Stimulated activated CD4-positive, alpha-beta T cell treated with anti-CD3 and anti-CD28 coated beads, Interleukin-12 subunit alpha, Interleukin-12 subunit beta, amount 100 ng/mL, for 4 hours (primary cell): ENCODE data around the gene FIG4.
"Not testable (repeated sequence)": the region's sequence is repeated elsewhere in the genome, so short reads cannot be mapped to it uniquely, and the experiment has no call there.

Source experiments
- DNase-seq: peaks from one replicate; pipeline ENCODE4 v3.0.0-alpha.2; 2020

FIG4 gene

DNA sequence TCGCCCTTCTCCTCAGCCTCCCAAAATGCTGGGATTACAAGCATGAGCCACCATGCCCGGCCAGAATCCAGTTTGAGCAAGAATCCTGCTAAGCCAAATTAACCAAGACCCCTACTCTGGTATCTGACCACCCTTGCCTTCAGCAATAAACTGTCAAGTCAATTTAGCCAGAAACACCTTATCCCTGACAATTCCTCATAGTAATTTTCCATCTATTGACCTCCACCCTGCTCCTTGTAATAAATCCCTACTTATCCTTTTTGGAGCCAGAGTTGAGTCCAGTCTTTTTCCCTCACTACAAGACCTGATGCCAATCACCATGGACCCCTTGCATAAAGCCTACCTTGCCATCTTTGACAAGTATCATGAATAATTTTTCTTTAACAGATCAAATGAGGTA, 173.0 kb downstream of the FIG4 start:
- no peak for DNase-seq

DNA sequence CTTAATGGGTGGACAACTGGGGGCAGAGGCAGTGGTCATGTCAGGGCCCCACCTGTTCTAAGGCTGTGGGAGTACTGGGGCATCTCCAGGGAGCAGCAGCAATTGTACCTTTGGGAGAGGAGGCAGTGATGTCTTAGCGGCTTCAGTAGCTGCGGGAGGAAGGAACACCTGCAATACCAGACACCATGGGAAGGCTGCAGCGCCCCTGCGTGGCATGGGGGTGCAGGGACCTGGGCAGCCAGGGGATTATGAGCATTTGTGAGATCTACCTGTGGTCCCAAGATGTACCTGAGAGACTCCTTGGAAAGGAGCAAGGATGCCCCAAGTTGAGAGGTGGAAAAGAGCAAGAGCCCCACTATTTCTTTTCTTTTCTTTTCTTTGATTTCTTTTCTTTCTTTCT, 174.9 kb downstream of the FIG4 start:
- no peak for DNase-seq

DNA sequence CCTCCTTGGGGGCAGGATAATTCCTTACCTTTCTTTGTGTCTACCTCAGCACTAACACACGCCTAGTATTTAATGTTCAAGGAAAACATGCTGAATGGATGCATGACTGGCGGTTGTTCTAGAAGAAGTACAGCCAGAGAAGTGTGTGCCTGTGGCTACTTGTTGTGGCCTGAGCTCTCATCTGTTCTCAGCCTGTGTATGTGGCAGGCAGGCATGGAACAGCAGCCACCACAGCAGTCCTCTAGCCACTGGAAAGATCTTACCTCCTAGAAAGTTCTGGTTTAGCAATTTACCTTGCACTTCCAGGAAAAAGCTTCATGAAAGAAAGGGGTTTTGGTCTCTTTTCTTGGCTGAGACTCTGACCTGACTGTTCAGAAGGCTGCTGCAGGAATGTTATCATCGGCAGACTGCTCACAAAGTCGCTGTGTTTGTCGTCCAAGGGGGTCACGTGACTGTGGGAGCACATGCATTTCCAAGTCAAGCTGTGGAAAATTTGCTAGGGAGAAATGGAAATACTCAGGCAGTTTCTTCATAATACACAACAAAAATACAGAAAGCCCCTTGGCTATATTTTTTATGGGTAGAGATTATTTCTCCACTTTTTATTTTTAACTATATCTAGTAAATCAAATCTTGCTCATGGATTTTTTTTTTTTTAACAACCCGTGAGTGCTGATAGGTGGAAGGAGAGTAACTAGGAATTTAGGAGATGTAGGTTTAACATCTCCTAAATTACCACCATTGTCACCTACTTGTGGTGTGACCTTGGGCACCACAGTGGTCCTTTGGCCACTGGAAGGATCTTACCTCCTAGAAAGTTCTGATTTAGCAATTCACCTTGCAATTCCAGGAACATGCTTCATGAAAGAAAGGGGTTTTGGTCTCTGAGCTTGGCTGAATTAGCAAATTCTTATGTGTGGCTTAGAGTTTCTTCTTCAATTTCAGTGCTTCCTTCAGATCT, 176.2 kb downstream of the FIG4 start:
- DNase-seq, result no peak

DNA sequence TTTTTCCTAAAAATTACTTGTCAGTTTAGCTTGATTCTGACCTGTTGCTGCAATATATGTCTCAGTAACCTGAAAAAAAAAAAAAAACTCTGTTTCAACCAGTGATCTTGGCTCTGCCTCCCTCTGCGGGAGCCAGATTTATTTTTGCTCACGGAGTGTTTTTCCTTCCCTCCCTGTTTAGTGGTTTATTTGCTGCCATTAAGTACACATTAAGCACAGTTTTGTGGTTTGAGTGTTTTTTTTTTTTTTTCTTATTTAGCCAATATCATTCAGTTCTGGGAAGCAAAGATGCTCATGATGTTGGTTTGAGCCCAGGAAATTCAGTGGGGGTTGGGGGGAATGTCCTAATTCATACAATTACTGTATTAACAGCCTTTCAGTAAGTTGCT, 176.9 kb downstream of the FIG4 start:
- no peak for DNase-seq

DNA sequence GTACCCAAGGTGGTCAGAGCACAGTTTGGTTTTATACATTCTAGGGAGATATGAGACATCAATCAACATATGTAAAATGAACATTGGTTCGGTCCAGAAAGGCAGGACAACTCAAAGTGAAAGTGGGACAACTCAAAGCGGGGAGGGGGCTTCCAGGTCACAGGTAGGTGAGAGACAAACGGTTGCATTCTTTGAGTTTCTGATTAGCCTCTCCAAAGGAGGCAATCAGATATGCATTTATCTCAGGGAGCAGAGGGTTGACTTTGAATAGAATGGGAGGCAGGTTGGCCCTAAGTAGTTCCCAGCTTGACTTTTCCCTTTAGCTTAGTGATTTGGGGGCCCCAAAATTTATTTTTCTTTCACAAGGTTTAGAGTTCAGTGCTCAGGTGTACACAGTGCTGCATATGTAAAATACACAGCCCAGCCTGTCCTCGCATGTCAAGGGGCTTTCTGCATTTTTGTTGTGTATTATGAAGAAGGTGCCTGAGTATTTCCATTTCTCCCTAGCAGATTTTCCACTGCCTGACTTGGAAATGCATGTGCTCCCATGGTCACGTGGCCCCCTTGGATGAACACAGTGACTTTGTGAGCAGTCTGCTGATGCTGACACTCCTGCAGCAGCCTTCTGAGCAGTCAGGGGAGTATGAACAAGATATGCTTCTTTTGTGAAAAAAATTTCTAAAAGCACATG, 178.4 kb downstream of the FIG4 start:
- DNase-seq, result not testable (repeated sequence)

DNA sequence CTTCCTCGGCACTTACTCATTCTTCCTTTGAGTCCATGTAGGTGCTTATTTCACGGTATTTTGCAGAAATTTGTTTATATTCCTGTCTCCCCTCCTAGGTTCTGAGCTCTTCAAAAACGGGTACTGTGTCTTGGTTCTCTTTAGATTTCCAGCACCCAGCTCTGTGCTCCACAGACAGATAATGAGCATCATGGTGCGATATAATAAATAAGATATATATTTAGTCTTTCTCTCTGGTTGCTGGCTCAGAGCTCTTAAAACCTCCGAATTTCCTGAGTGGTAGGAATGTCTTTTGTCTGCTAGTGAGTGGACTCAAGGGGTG, 179.0 kb downstream of the FIG4 start:
- DNase-seq, result no peak

DNA sequence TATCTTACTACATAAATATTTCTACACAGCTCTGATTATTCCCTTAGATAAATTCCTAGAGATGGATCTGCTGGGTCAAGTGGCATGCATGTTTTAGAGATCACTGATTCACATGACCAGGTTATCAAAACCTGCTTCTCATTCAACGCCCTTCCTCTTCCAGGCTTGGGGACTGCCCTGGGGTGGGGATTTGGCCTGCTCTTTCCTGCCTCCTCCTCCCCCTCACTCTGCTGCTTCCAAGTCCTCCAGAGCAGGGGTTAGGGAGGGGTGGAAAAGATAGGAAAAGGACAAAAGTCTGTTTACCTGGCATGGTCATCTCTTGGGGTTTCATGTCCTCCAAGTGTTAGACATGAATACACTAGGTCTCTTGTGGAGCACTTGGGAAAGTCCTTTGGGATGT, 181.5 kb downstream of the FIG4 start:
- no peak for DNase-seq

DNA sequence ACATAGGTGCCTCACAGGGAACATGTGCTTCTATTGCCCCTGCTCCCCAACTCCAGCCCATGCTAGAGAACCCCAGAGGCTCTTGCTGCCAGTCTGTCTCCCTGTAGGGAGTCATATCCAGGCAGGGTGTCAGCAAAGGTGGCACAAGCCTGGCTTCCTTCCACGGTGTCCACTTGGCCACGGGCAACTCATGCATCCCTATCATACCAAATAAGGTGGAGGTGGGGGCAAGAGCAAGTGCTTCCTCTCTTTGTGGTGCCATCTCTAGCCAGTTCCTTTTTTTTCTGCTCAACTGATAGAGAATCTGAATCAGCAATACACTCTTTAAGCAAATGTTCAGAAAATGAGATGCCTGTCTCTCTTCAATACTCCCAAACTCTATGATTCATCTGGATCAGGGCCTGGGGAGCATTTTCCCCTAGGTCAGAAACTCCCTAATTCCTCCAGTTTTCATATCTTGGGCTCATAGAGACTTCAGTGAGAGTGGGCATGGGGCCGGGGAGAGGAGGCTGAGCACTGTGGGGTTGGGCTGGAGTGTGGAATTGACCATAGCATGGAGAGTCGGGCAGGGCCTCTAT, 182.0 kb downstream of the FIG4 start:
- no peak for DNase-seq

DNA sequence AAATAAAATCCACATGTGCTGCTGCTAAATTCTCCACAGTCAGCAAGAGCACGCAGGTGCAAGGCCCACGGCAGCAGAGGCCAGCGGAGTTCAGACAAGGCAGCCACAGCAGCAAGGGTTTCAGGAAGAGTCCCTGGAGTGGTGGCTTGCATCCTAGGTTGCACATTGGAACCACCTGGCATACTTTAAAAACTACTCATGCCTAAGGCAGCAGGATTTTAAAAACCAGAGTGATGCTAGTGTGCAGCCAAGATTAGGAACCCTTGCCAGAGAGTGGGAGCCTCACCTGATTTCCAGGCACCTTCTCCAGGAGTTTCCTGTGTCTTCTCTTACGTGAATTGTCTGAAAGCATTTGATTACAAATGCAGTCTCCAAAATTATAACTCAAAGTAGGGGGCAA, 183.0 kb downstream of the FIG4 start:
- no peak for DNase-seq

DNA sequence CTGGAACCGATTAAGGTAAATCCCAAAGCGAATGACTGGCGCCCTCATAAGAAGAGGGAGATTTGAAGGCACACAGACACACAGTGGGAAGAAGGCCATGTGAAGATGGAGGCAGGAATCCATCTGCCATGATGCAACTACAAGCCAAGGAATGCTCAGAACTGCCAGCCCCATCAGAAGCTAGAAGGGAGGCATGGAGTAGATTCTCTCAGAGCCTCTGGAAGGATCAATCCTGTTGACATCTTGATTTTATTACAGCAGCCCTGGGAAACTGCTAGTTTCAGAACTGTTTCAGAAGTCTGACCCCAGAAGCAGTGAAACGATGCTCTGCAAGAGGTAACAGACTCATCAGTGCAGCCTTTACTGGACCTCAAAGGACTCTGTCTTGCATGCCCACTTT, 183.5 kb downstream of the FIG4 start:
- no peak for DNase-seq
